H1 (cell line): Measurements from ENCODE around the gene ADGRV1. TPM values are rescaled to one million over a fixed set of nuclear protein-coding genes. Genes with fewer than 3 reads are reported as not detected.

Experiments used
- CTCF ChIA-PET: fragments of 300-600 bp; sonication (Branson Sonifier 250); formaldehyde crosslinking; loops from one replicate; lab custom pipeline; 2021; ENCODE audit not compliant: partially characterized antibody; lab: Charles Lee
- POLR2A ChIA-PET: fragments of 300-600 bp; sonication (Branson Sonifier 250); formaldehyde crosslinking; loops from one replicate; lab custom pipeline; 2021; ENCODE audit warnings: inconsistent platforms; ENCODE audit not compliant: partially characterized antibody; lab: Charles Lee
- DNase-seq, 2 experiments: peaks; one replicate each; pipeline versions ENCODE4 v3.0.0 to v3.0.0-alpha.2; 2010 to 2022; ENCODE audit warnings: low spot score in 2 of 2, low read depth in 1 of 2, mixed read lengths in 1 of 2
- FAIRE-seq: peaks from 2 replicates; lab custom pipeline; 2011; peaks lifted over from hg19 to GRCh38; lab: Jason Lieb, UNC
- H2AFZ ChIP-seq: 2 replicates; pipeline ENCODE4 v1.8.1; 2012; ENCODE audit warnings: low read length, inconsistent platforms
- H2AK5ac ChIP-seq: 2 replicates; pipeline ENCODE4 v1.6.1; 2013; ENCODE audit warnings: low read depth, low read length
- H2BK120ac ChIP-seq: replicated peaks from 2 replicates; pipeline ENCODE3; 2013; ENCODE audit warnings: low read depth, low read length, inconsistent platforms
- H2BK12ac ChIP-seq: 2 replicates; pipeline ENCODE4 v1.6.1; 2013; ENCODE audit warnings: low read depth, low read length
- H2BK15ac ChIP-seq: 2 replicates; pipeline ENCODE4 v1.6.1; 2013; ENCODE audit warnings: low read length
- H2BK20ac ChIP-seq: 2 replicates; pipeline ENCODE4 v1.6.1; 2013; ENCODE audit warnings: low read length
- H2BK5ac ChIP-seq: 2 replicates; pipeline ENCODE4 v1.6.1; 2013; ENCODE audit warnings: low read depth, low read length
- H3K14ac ChIP-seq: 2 replicates; pipeline ENCODE4 v1.6.1; 2013; ENCODE audit warnings: inconsistent platforms; ENCODE audit not compliant: insufficient read length
- H3K18ac ChIP-seq: 2 replicates; pipeline ENCODE4 v1.6.1; 2013; ENCODE audit warnings: low read length; ENCODE audit errors: extremely low read depth
- H3K23ac ChIP-seq: 2 replicates; pipeline ENCODE4 v1.6.1; 2013; ENCODE audit warnings: inconsistent platforms; ENCODE audit not compliant: insufficient read length
- H3K23me2 ChIP-seq: 2 replicates; pipeline ENCODE4 v1.6.1; 2013; ENCODE audit warnings: low read depth, low read length
- H3K27ac ChIP-seq: 2 replicates; pipeline ENCODE4 v1.6.1; 2011; ENCODE audit warnings: low read depth, low read length, inconsistent platforms
- H3K27me3 ChIP-seq, 4 experiments: replicated peaks in 1 of 4; 1 replicate in 1 of 4; 2 replicates in 3 of 4; pipeline versions ENCODE4 v1.6.1 to v1.8.1; 2011 to 2013; ENCODE audit warnings: low read length in 3 of 4, mild to moderate bottlenecking in 3 of 4, inconsistent platforms in 2 of 4, mixed read lengths in 2 of 4, moderate library complexity in 1 of 4; ENCODE audit not compliant: control insufficient read depth in 3 of 4, insufficient read depth in 3 of 4; ENCODE audit errors: extremely low read depth in 1 of 4
- H3K36me3 ChIP-seq, 4 experiments: 2 replicates each; pipeline versions ENCODE4 v1.6.1 to v1.8.1; 2011 to 2013; ENCODE audit warnings: mild to moderate bottlenecking in 4 of 4, low read length in 3 of 4, moderate library complexity in 2 of 4, control low read depth in 1 of 4, inconsistent platforms in 1 of 4; ENCODE audit not compliant: insufficient read depth in 4 of 4, control insufficient read depth in 2 of 4
- H3K4ac ChIP-seq: replicated peaks from 2 replicates; pipeline ENCODE3; 2013; ENCODE audit warnings: low read length, low read depth, mixed read lengths, inconsistent platforms; ENCODE audit not compliant: insufficient read length
- H3K4me1 ChIP-seq, 4 experiments: replicated peaks in 1 of 4; 1 replicate in 1 of 4; 2 replicates in 3 of 4; pipeline versions ENCODE4 v1.6.1 to v1.8.1; 2011 to 2013; ENCODE audit warnings: low read length in 3 of 4, inconsistent platforms in 2 of 4, mixed read lengths in 1 of 4; ENCODE audit not compliant: insufficient read depth in 4 of 4, control insufficient read depth in 3 of 4
- H3K4me2 ChIP-seq, 2 experiments: 2 replicates each; pipeline versions ENCODE4 v1.6.1 to v1.8.1; 2011 to 2013; ENCODE audit warnings: low read depth in 2 of 2, low read length in 2 of 2, control low read depth in 1 of 2, inconsistent platforms in 1 of 2, mild to moderate bottlenecking in 1 of 2; ENCODE audit not compliant: insufficient read depth in 1 of 2
- H3K4me3 ChIP-seq, 4 experiments: fragments of 200-600, 300-600 bp in 1 of 4; sonication (generic), shearing (Covaris generic), sonication (Bioruptor Twin) in 1 of 4; 2 replicates each; pipeline versions ENCODE4 v1.5.1 to v1.8.1; 2011 to 2016; ENCODE audit warnings: low read length in 4 of 4, low read depth in 3 of 4, control low read depth in 2 of 4, inconsistent platforms in 2 of 4, mild to moderate bottlenecking in 2 of 4, mixed read lengths in 1 of 4, moderate library complexity in 1 of 4; ENCODE audit not compliant: insufficient read depth in 2 of 4; ENCODE audit errors: extremely low read depth in 1 of 4
- H3K56ac ChIP-seq: replicated peaks from 2 replicates; pipeline ENCODE3; 2013; ENCODE audit warnings: low read depth, mild to moderate bottlenecking, mixed read lengths, low read length, inconsistent platforms; ENCODE audit not compliant: insufficient read length
- H3K79me1 ChIP-seq: 2 replicates; pipeline ENCODE4 v1.6.1; 2013; ENCODE audit warnings: low read depth, low read length, control low read depth
- H3K79me2 ChIP-seq, 2 experiments: 2 replicates each; pipeline versions ENCODE4 v1.6.1 to v1.8.1; 2012 to 2013; ENCODE audit warnings: low read length in 2 of 2, mild to moderate bottlenecking in 2 of 2, inconsistent platforms in 1 of 2; ENCODE audit not compliant: insufficient read depth in 2 of 2, control insufficient read depth in 1 of 2
- H3K9ac ChIP-seq, 4 experiments: replicated peaks in 1 of 4; 1 replicate in 1 of 4; 2 replicates in 3 of 4; pipeline versions ENCODE4 v1.6.1 to v1.8.1; 2011 to 2013; ENCODE audit warnings: low read depth in 3 of 4, low read length in 3 of 4, control low read depth in 2 of 4, mild to moderate bottlenecking in 2 of 4, moderate library complexity in 2 of 4, inconsistent platforms in 1 of 4; ENCODE audit errors: extremely low read depth in 1 of 4
- H3K9me3 ChIP-seq, 2 experiments: 2 replicates each; pipeline versions ENCODE4 v1.6.1 to v1.8.1; 2012 to 2013; ENCODE audit warnings: mild to moderate bottlenecking in 2 of 2, moderate library complexity in 2 of 2, control low read depth in 1 of 2, inconsistent platforms in 1 of 2, low read depth in 1 of 2, low read length in 1 of 2, mixed read lengths in 1 of 2; ENCODE audit not compliant: insufficient read depth in 2 of 2
- H4K20me1 ChIP-seq, 2 experiments: replicated peaks in 1 of 2; 2 replicates each; pipeline versions ENCODE3 to v1.8.1; 2011 to 2013; ENCODE audit warnings: inconsistent platforms in 2 of 2, low read length in 2 of 2, mild to moderate bottlenecking in 1 of 2; ENCODE audit not compliant: insufficient read depth in 2 of 2, control insufficient read depth in 1 of 2
- H4K5ac ChIP-seq: 2 replicates; pipeline ENCODE4 v1.6.1; 2013; ENCODE audit warnings: low read length, low read depth, mixed read lengths, inconsistent platforms; ENCODE audit not compliant: insufficient read length
- H4K8ac ChIP-seq: 2 replicates; pipeline ENCODE4 v1.8.0; 2013; ENCODE audit warnings: mild to moderate bottlenecking, moderate library complexity, low read length, inconsistent platforms; ENCODE audit not compliant: insufficient read depth; ENCODE audit errors: extremely low read depth
- H4K91ac ChIP-seq: replicated peaks from 2 replicates; pipeline ENCODE3; 2013; ENCODE audit warnings: low read length, mixed read lengths, inconsistent platforms; ENCODE audit not compliant: insufficient read length
- CEBPB ChIP-seq: IDR thresholded peaks from 2 replicates; pipeline ENCODE4 v1.6.1; 2012; ENCODE audit warnings: low read depth, low read length
- CTCF ChIP-seq, 3 experiments: IDR thresholded peaks; 1 replicate in 2 of 3; 2 replicates in 1 of 3; pipeline versions ENCODE4 v1.5.1 to v1.6.1; 2011; ENCODE audit warnings: low read length in 3 of 3, mild to moderate bottlenecking in 3 of 3, inconsistent platforms in 2 of 3, low read depth in 1 of 3, moderate library complexity in 1 of 3; ENCODE audit not compliant: insufficient read depth in 1 of 3; ENCODE audit errors: control extremely low read depth in 1 of 3
- EGR1 ChIP-seq: IDR thresholded peaks from 2 replicates; pipeline ENCODE4 v1.6.1; 2011; ENCODE audit warnings: low read depth, low read length, borderline replicate concordance
- HDAC6 ChIP-seq: IDR thresholded peaks from one replicate; pipeline ENCODE4 v1.7.1; 2012; ENCODE audit warnings: low read depth, mild to moderate bottlenecking, inconsistent platforms, low read length, moderate library complexity
- POLR2AphosphoS5 ChIP-seq: IDR thresholded peaks from 2 replicates; pipeline ENCODE4 v1.6.1; 2011; ENCODE audit warnings: low read depth, low read length
- RBBP5 ChIP-seq: IDR thresholded peaks from 2 replicates; pipeline ENCODE4 v1.7.1; 2012; ENCODE audit warnings: low read depth, mild to moderate bottlenecking, inconsistent platforms, low read length, moderate library complexity, borderline replicate concordance
- SAP30 ChIP-seq: fragments of 300-600 bp; sonication (generic); IDR thresholded peaks from 2 replicates; pipeline ENCODE4 v1.7.1; 2012; ENCODE audit warnings: low read length, moderate library complexity, mild to moderate bottlenecking, inconsistent platforms; ENCODE audit not compliant: insufficient read depth, insufficient replicate concordance
- SIRT6 ChIP-seq: IDR thresholded peaks from one replicate; pipeline ENCODE4 v1.7.1; 2012; ENCODE audit warnings: low read length, inconsistent platforms
- TCF12 ChIP-seq: IDR thresholded peaks from 2 replicates; pipeline ENCODE4 v1.6.1; 2011; ENCODE audit warnings: low read depth, mild to moderate bottlenecking, low read length
- polyA plus RNA-seq, 7 experiments: library from polyadenylated mRNA; depleted of rRNA in 3 of 7; stranded (reverse) in 5 of 7; unstranded in 2 of 7; fragments of >200 nt in 5 of 7; fragments of 200-250 nt in 2 of 7; gene quantifications; 1 replicate in 5 of 7; 2 replicates in 1 of 7; 4 replicates in 1 of 7; pipeline versions ENCODE4 v1.2.1 to v1.2.3, GENCODE V29; 2011 to 2013; ENCODE audit warnings: missing spikeins in 2 of 7, mixed read lengths in 2 of 7
- total RNA-seq: library from RNA; stranded (reverse); fragmentation: NEBNext Ultra II Directional; extraction: Animal tissue kit (Norgen Biotek cat#: 25700); gene quantifications from 2 replicates; pipeline ENCODE4 v1.2.1, GENCODE V29; 2021
- TF ChIP-seq, protein P1 (sequence below): IDR thresholded peaks from 2 replicates; pipeline ENCODE4 v1.6.1; 2012; ENCODE audit warnings: inconsistent platforms
- TF ChIP-seq, protein P2 (sequence below): IDR thresholded peaks from 2 replicates; pipeline ENCODE4 v1.6.1; 2011; ENCODE audit warnings: low read depth, mild to moderate bottlenecking, low read length; ENCODE audit not compliant: insufficient read depth

Gene ADGRV1
- total and polyA plus RNA-seq, 2 of the 8 experiments (the other 6 are each of a cell fraction or from before 2014, with no cell fraction given), result 53.1 to 62.2 TPM

GRCh38 chr5:90933298-90933697 is 374.7 kb downstream of the ADGRV1 start:
- POLR2A ChIA-PET, result interaction anchor here (0.9 to 2.3 kb wide), 2 partner anchors 29 to 450 kb away, joined by 3 to 7 read pairs; partner anchors contain the start of gene ARRDC3
- Histone ChIP-seq H2BK15ac (no peak overlapping the region), H2BK12ac (no peak overlapping the region), H3K4me3 (no peak overlapping the region), H2BK120ac (no peak overlapping the region), H3K18ac (no peak overlapping the region), H3K79me1 (no peaks in the 10 kb centered on the region), H4K20me1 (no peaks in the 10 kb centered on the region), H4K91ac (no peak overlapping the region), H4K8ac (no peak overlapping the region), H3K27me3 (no peaks in the 10 kb centered on the region), H3K56ac (no peak overlapping the region), H3K4me2 (no peak overlapping the region), H3K9me3 (no peaks in the 10 kb centered on the region), H3K79me2 (peaks cover 0 to 16% of the 10 kb centered on the region in 2 experiments; a peak in 2 of 4 replicates), H3K23ac (no peak overlapping the region), H3K27ac (no peak overlapping the region), H2AFZ (no peak overlapping the region), H2AK5ac (no peak overlapping the region), H3K4ac (no peak overlapping the region), H2BK5ac (no peak overlapping the region), H3K23me2 (no peaks in the 10 kb centered on the region), H3K14ac (no peak overlapping the region), H3K9ac (no peak overlapping the region), H3K4me1 (peaks cover 0 to 4% (median 0%) of the 10 kb centered on the region in 4 experiments; a peak in 1 of 7 replicates), H4K5ac (no peak overlapping the region), H3K36me3 (no peaks in the 10 kb centered on the region), H2BK20ac (no peak overlapping the region)
- DNase-seq (no peak), FAIRE-seq (no peak)
- CTCF ChIA-PET, result interaction anchor here (0.8 to 2.8 kb wide), 10 partner anchors 10 to 455 kb away, joined by 3 to 20 read pairs (median 6); partner anchors contain the start of gene ARRDC3
- TF ChIP-seq SAP30, result no peak
- TF ChIP-seq TCF12, result no peak
- TF ChIP-seq, protein P1, sequence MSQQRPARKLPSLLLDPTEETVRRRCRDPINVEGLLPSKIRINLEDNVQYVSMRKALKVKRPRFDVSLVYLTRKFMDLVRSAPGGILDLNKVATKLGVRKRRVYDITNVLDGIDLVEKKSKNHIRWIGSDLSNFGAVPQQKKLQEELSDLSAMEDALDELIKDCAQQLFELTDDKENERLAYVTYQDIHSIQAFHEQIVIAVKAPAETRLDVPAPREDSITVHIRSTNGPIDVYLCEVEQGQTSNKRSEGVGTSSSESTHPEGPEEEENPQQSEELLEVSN, result no peak
- TF ChIP-seq RBBP5, result no peak
- no peak for TF ChIP-seq HDAC6
- TF ChIP-seq CTCF (IDR thresholded peaks at IDR 0.05; ENCODE audit: control extremely low read depth in 1 of 3, insufficient read depth in 1 of 3, low read depth in 1 of 3, low read length in 3 of 3), result no peak
- TF ChIP-seq, protein P2, sequence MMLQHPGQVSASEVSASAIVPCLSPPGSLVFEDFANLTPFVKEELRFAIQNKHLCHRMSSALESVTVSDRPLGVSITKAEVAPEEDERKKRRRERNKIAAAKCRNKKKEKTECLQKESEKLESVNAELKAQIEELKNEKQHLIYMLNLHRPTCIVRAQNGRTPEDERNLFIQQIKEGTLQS, result no peak
- TF ChIP-seq POLR2AphosphoS5, result no peak
- no peak for TF ChIP-seq EGR1
- TF ChIP-seq CEBPB, result no peak
- TF ChIP-seq SIRT6, result no peak
